Measurements from ENCODE around the gene LSM11.

LSM11 gene

GRCh38 chr5:157778121-157778805 lies 34.8 kb downstream of the LSM11 start:
- DNase-seq, result no peak

DNA sequence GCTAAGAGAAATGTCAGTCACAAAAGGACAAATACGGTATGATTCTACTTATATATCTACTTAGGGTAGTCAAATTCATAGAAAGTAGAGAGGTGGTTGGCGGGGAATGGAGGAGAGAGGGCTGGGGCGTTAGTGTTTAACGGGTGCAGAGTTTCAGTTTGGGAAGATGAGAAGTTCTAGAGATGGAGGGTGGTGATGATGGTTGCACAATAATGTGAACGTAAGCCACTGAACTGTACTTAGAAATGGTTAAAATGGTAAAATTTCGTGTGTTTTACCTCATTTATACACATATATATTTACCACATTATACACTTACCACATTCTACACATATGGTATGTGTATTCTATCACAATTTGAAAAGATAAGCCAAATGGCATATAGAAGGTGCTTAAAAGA lies 35.7 kb downstream of the LSM11 start:
- DNase-seq, result no peak

DNA sequence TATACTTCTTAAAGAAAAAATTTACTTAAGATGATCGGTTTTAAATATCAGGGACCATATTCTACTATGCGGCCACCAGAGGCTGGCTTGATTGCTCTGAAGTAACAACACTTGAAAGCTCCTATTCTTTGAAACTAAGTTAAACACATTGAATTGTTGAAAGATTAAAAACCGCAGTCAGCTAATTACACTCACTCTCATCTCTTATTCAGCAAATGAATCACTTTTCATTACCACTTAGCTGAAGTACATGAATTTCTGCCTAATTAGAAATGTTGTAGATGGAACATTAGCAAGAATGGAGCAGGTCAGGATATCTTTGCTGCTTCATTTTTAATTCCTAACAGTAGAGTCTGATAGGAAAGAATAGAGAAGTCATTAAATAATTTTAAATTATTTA lies 42.3 kb downstream of the LSM11 start:
- DNase-seq, result no peak

- DNase-seq, result no peak
Observed at GRCh38 chr5:157793301-157793700, 49.8 kb downstream of the LSM11 start.

DNA sequence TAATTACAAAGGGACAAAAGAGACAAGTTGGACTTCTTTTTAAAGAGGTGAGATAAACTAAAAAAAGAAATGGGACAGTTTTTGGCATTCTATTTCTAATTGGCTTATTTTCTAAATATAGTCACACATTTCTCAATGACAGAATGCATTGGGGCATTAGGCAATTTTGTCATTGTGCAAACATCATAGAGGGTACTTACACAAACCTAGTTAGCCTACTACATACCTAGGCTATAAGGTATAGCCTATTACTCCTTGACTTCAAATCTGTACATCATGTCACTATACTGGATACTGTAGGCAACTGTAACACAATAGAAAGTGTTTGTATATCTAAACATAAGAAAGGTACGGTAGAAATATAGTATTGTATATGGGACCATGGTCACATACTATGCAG lies 56.1 kb downstream of the LSM11 start:
- DNase-seq, result no peak

DNA sequence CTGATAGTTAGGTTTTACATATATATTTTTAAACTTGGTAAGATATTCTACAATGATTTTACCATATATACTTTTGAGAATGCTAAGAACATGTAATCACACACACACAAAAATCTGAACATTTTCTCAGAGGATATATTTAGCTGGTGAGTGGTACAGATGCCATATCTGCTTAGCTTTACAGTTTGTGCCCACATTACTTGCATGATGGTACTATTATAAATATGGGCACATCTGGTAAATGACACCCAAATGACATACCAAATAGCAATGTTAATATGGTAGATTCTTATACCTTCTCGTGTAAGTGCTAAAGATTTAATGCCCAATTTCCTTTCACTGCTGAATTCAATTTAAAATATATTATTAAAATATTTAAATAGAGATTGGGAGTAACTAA lies 56.6 kb downstream of the LSM11 start:
- DNase-seq, result no peak

GRCh38 chr5:157802736-157803135 lies 59.2 kb downstream of the LSM11 start:
- DNase-seq, result no peak

DNA sequence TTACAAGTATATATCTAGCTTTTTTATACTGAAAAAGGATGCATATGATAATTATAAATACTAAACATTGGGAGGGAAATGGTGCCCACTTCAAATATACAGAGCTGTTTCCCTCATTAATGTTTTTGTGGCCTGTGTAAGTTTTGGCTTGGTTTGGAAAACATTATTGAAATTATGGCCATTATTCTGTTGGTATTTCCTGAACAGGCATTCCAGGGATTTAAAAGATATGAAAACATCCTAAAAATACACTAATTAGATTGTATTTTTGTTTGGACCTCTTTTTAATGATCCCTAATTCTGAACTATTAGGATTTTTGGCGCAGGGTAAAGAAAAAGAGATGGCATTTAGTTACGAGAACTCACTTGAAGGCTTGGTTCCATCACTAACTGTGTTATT lies 64.5 kb downstream of the LSM11 start:
- DNase-seq, result no peak

All from NCI-H446 treated with DMSO at 0.1 percent for 48 hours (cell line).